ENCODE data around the gene TRPV6. TPM values are rescaled to one million over a fixed set of nuclear protein-coding genes. Genes with fewer than 3 reads are reported as not detected.

The TRPV6 gene
- polyA plus RNA-seq, 3 donors from 2014 or later: not detected

DNA sequence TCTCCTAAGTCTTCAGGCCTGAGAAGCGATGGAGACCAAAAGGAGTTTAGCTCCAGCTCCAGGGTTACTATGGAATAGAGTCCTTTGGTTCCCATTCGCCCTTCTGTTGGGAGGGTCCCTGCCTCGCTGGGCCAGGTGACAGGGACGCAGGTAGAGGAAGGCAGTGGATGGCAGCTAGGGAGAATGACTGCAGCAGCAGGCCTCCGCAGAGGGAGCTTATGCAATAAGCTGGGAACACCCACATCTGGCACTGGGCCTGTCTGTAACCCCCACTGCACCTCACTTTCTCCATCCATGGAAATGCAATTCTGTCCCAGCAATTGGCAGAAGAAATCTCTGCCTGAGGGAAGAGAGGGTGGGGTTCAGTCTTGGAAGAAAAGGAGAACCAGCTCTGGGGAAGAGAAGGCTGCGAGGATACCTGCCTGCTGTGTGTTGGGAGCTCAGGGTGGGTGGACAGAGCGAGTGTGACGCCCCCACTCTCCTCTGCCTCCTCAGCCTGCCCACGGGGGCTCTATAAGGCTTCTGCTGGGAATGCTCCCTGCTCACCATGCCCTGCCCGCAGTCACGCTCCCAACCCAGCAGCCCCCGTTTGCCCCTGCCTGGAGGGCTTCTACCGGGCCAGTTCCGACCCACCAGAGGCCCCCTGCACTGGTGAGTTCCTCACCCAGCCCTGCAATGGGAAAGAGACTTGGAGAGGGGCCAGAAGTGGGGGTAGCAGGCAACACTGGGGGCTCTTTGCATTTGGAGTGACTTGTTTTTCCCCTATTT, 20.4 kb downstream of the TRPV6 start:
- peaks cover 0 to 4% (median 0%) of the 10 kb centered on the region in 3 donors for H3K27me3 Mint-ChIP-seq (ENCODE audit: low read depth in 3 of 3)
- H3K4me1 Mint-ChIP-seq: no peaks in the 10 kb centered on the region
- H3K4me3 Mint-ChIP-seq: no peak overlapping the region
- H3K27ac Mint-ChIP-seq: no peak overlapping the region
- no peaks in the 10 kb centered on the region for H3K9me3 Mint-ChIP-seq
- peaks cover 0 to 4% (median 0%) of the 10 kb centered on the region in 3 donors for H3K36me3 Mint-ChIP-seq
- no peak for DNase-seq

DNA sequence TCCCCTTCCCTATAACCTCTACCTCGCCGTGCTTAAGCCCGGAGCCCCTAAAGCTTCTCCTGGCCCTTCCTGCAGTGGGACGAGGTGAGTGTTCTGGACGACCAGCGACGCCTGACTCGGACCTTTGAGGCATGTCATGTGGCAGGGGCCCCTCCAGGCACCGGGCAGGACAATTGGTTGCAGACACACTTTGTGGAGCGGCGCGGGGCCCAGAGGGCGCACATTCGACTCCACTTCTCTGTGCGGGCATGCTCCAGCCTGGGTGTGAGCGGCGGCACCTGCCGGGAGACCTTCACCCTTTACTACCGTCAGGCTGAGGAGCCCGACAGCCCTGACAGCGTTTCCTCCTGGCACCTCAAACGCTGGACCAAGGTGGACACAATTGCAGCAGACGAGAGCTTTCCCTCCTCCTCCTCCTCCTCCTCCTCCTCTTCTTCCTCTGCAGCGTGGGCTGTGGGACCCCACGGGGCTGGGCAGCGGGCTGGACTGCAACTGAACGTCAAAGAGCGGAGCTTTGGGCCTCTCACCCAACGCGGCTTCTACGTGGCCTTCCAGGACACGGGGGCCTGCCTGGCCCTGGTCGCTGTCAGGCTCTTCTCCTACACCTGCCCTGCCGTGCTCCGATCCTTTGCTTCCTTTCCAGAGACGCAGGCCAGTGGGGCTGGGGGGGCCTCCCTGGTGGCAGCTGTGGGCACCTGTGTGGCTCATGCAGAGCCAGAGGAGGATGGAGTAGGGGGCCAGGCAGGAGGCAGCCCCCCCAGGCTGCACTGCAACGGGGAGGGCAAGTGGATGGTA, 21.5 kb downstream of the TRPV6 start:
- Mint-ChIP-seq H3K27ac (no peak overlapping the region), H3K4me3 (no peak overlapping the region), H3K27me3 (ENCODE audit: low read depth in 3 of 3) (peaks cover 0 to 4% (median 0%) of the 10 kb centered on the region in 3 donors), H3K4me1 (no peaks in the 10 kb centered on the region), H3K9me3 (no peaks in the 10 kb centered on the region), H3K36me3 (peaks cover 0 to 4% (median 0%) of the 10 kb centered on the region in 3 donors)
- no peak for DNase-seq

DNA sequence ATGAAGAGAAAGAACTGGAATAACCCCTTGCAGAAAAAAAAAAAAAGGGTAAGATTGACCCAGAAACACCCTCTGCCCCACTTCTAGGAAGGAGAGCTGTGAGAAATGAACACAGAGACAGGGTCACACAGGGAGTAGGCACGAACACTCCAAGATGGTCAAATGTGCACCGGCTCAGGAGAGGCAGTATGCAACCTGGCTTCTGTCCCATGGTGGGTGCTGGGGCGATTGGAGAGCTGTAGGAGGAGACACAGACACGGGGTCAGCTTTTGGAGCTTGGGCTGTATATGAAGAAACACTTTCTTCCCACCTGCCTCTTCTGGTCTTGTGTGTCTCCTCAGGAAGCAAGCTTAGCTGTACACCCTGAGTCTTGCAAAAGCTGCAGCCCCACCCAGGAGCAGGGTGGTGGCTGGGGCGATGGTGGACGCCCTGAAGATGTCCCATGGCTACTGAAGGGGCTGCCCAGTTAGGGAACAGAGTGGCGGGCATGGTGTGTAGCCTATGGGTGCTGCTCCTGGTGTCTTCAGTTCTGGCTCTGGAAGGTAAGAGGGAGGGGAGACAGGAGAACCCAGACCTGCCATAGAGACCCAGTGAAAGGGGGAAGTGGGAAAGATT, 22.7 kb downstream of the TRPV6 start:
- Mint-ChIP-seq H3K4me1 (no peaks in the 10 kb centered on the region), H3K4me3 (no peak overlapping the region), H3K9me3 (no peaks in the 10 kb centered on the region), H3K36me3 (peaks cover 0 to 4% (median 0%) of the 10 kb centered on the region in 3 donors), H3K27ac (peak overlapping the region in 1 of 6 donors; percentile 42), H3K27me3 (ENCODE audit: low read depth in 3 of 3) (peaks cover 0 to 4% (median 0%) of the 10 kb centered on the region in 3 donors)
- no peak for DNase-seq

DNA sequence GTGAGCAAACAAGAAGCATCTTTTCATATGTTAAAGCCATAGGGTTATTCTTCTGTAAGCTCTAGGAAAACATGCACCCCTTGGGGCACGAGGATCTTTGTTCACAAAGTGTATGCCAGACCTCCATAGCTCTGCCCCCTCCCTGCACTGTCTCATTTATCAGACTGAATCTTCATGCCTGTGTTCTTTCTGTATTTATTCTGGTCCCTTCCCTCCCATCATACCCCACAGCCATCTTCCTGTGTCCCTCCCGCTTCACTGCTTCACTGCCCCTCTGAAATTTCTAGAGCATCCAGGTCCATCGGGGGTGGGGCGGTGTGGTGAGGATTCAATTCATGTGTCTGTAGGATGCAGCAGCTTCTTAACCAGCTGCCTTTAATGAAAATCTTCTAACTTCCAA, 23.2 kb downstream of the TRPV6 start:
- Mint-ChIP-seq H3K9me3 (no peaks in the 10 kb centered on the region), H3K4me1 (no peaks in the 10 kb centered on the region), H3K36me3 (peaks cover 0 to 4% (median 0%) of the 10 kb centered on the region in 3 donors), H3K4me3 (no peak overlapping the region), H3K27me3 (ENCODE audit: low read depth in 3 of 3) (peaks cover 0 to 5% (median 0%) of the 10 kb centered on the region in 3 donors), H3K27ac (no peak overlapping the region)
- DNase-seq: no peak

DNA sequence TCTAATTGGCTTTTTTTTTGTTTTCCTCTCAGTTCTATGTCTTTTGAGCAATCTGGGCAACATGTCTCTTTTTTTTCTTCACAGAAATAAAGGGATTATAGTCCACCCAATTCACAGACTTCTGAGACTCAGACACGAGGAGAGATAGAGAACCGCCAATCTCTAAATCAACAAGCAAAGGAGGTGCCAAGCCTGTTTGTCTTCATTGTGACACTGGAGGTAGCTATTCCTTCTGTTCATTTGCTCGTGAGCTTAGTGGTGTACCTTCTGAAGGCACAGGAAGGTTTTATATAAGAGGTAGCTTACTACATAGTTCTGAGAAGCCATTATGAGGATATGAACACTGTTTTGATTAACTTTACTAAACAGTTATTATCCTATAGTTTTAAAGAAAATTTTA, 24.6 kb downstream of the TRPV6 start:
- Mint-ChIP-seq H3K9me3 (no peaks in the 10 kb centered on the region), H3K27ac (no peak overlapping the region)

DNA sequence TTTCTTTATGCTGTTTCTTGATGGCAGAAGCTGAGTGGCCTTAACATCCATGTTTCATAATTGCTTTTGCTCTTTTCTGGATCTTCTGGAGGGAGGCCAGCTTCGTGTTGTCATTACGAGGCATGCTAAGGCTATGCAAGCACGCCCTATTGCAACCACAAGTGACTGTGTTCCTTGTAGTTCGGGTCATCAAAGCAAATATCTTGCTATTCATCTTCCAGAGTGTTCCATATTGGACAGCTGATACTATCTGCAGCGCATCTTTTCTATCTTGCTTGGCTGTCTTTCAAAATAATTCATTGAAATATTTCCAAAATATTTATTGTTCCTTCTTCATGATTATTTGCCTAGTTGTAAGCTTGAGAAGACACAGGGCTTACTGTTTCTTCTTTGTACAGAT, 25.7 kb downstream of the TRPV6 start:
- Mint-ChIP-seq H3K36me3 (peaks cover 0 to 4% (median 0%) of the 10 kb centered on the region in 3 donors), H3K4me1 (peaks cover 0 to 3% of the 10 kb centered on the region in 2 donors), H3K27me3 (ENCODE audit: low read depth in 3 of 3) (peaks cover 0 to 5% (median 0%) of the 10 kb centered on the region in 3 donors), H3K27ac (no peak overlapping the region), H3K4me3 (no peak overlapping the region), H3K9me3 (no peaks in the 10 kb centered on the region)
- no peak for DNase-seq

More for the DNA sequence above, 24.6 kb downstream of the TRPV6 start:
- H3K27me3 Mint-ChIP-seq (ENCODE audit: low read depth in 3 of 3): peaks cover 0 to 5% (median 0%) of the 10 kb centered on the region in 3 donors
- H3K4me1 Mint-ChIP-seq: peaks cover 0 to under 1% of the 10 kb centered on the region in 2 donors
- peaks cover 0 to 4% (median 0%) of the 10 kb centered on the region in 3 donors for H3K36me3 Mint-ChIP-seq
- H3K4me3 Mint-ChIP-seq: no peak overlapping the region
- no peak for DNase-seq

DNA sequence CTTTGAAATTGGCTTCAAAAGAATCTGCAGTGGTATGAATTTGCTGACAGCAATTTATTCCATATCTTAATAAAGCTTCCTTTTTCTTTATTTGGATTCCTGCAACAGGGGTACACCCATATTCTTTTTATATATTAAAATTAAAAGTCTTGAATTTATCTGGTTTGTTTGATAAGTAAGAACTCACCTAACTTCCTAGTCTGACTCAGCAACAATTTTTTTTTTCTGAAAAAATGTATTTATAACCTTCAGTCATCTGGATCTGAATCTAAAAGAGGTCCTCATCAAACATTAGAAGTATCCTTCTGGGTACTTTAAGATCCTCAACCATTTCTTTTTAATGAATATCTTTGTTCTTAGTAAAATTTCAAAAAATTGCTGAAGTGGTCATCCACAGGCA, 26.1 kb downstream of the TRPV6 start:
- peaks cover 0 to 4% (median 0%) of the 10 kb centered on the region in 3 donors for H3K36me3 Mint-ChIP-seq
- no peak for DNase-seq
- H3K4me3 Mint-ChIP-seq: no peak overlapping the region
- peaks cover 0 to 3% of the 10 kb centered on the region in 2 donors for H3K4me1 Mint-ChIP-seq
- peaks cover 0 to 5% (median 0%) of the 10 kb centered on the region in 3 donors for H3K27me3 Mint-ChIP-seq (ENCODE audit: low read depth in 3 of 3)
- H3K9me3 Mint-ChIP-seq: no peaks in the 10 kb centered on the region
- no peak overlapping the region for H3K27ac Mint-ChIP-seq

DNA sequence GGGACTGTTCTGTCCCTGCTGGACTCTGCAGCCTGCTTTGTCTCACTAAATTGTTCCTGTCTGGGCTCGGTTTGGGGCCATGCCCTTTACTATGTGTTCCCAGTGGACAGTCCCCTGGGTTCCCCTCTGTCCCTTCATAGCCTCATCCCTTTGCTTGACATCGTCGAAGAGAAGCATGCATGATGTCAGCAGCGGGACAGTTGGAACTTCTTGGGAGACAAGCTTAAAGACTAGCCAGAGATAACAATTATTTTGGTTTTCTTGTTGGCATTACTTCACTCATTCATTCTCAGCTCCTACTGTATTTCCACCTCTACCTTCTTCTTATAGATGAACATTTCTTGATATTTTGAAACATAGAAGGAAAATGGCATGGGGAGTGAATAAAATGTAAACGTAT, 27.9 kb downstream of the TRPV6 start:
- Mint-ChIP-seq H3K36me3 (no peaks in the 10 kb centered on the region), H3K9me3 (no peaks in the 10 kb centered on the region), H3K4me1 (peaks cover 8 to 11% of the 10 kb centered on the region in 2 donors), H3K4me3 (no peak overlapping the region), H3K27ac (no peak overlapping the region), H3K27me3 (ENCODE audit: low read depth in 3 of 3) (peaks cover 0 to 5% (median 0%) of the 10 kb centered on the region in 3 donors)
- no peak for DNase-seq

DNA sequence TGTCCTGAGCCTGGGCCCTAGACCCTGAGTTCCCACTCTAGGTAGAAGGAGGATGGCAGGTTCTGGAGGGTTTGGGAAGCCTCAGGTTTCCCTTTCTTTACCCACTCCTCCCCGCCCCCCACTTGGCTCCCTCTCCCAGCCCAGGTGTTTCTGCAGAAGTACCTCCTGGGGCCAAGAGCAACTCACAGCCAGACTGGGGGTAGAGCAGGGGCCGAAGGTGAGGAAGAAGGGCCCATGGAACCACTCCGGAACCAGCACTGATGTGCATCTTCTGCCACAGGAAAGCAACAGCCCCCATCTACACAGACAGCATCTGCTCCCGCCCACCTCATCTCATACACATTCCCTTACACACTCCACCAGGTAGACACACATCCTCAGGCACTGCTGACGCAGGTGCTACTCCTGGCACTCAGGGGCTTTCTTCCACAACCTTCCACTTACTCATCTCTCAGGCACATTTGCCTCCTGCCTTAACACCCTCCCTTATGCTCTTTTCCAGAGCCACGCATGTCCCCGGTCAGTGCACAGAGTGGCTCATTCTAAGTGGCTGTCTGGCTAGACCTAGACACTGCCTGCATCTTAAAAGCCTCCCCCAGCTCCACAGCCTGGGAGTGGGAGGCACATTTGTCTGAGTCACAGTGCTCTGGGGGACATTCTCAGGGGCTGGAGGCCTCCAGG, 28.8 kb downstream of the TRPV6 start:
- H3K4me3 Mint-ChIP-seq: peak overlapping the region; percentile 4 to 79 (median 51)
- H3K4me1 Mint-ChIP-seq: peaks cover 8 to 11% of the 10 kb centered on the region in 2 donors
- DNase-seq: no peak
- H3K9me3 Mint-ChIP-seq: no peaks in the 10 kb centered on the region
- H3K36me3 Mint-ChIP-seq: no peaks in the 10 kb centered on the region
- no peak overlapping the region for H3K27ac Mint-ChIP-seq
- peaks cover 0 to 5% (median 0%) of the 10 kb centered on the region in 3 donors for H3K27me3 Mint-ChIP-seq (ENCODE audit: low read depth in 3 of 3)

DNA sequence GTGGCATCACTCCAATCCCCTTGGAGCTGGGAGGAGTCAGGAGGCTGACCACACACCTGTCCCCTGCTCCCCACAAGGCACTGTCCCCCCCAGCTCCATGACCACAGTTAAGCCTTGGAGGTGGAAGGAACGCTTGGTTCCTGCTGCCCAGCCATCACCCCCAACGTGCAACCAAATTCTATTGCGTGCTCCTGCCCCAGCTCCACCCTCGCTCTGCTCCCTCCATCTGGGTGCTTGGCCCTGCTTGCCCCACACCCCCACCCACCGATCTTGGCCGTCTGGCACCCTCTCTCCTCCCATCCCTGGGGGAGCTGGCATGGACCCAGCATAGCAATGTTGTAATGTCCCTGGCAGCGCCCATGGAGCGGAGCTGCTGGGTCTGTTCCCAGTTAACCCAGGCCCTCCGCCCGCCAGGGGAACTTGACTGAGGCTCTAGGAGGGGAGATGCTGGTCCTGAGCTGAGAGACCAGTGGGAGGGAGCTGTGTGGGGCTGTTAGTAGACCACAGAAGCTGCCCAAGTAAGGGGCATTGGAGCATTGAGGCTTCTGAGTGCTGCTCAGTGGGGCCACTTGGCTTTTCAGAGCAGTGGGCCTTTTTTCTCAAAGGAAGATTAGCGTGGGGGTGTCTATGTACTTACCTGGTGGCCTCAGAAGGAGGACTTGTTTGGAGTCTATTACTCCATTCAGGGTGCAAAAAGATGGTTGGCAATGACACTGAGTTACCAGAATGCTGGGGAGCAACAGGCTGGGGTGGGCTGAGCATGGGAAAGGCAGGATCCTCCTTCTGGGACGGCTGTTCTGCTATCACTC, 29.6 kb downstream of the TRPV6 start:
- no peak overlapping the region for H3K27ac Mint-ChIP-seq
- H3K9me3 Mint-ChIP-seq: no peaks in the 10 kb centered on the region
- peaks cover 0 to 5% (median 0%) of the 10 kb centered on the region in 3 donors for H3K27me3 Mint-ChIP-seq (ENCODE audit: low read depth in 3 of 3)
- no peak for DNase-seq
- H3K4me3 Mint-ChIP-seq: peak overlapping the region; percentile 67 to 82 (median 79)
- H3K4me1 Mint-ChIP-seq: peaks cover 8 to 11% of the 10 kb centered on the region in 2 donors
- H3K36me3 Mint-ChIP-seq: no peaks in the 10 kb centered on the region

DNA sequence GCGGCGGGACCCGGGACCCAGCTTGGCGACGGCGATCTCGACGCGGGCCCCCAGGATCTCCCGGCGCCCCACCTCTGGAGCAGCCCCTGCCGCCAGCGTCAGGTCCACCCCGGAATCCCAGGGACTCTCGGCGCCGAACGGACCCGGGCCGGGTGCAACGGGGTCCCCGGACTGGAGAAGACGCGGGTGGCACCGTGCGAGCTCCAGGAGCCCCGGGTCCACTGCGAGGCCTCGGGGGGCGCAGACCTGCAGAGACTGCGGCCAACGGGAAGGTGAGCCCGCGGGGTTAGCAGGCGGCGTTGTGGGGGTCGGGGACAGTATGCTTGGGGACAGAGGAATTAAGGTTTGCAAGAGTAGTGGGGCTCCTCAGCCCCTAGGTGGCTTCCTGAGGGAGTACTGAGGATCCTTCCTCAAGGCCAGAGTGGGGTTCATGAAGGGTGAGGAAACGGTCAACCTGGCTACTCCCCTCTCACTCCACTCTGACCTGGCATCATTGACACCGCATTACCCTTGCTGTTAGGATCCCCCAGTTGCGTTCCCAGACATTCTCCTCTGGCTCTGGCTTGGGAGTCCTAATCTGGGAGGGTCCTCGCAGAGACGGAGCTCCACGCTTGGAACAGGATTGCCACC, 30.3 kb downstream of the TRPV6 start:
- peak overlapping the region; percentile 67 to 82 (median 79) for H3K4me3 Mint-ChIP-seq
- peaks cover 8 to 11% of the 10 kb centered on the region in 2 donors for H3K4me1 Mint-ChIP-seq
- no peaks in the 10 kb centered on the region for H3K36me3 Mint-ChIP-seq
- H3K9me3 Mint-ChIP-seq: no peaks in the 10 kb centered on the region
- no peak overlapping the region for H3K27ac Mint-ChIP-seq
- peaks cover 0 to 5% (median 0%) of the 10 kb centered on the region in 3 donors for H3K27me3 Mint-ChIP-seq (ENCODE audit: low read depth in 3 of 3)
- no peak for DNase-seq

DNA sequence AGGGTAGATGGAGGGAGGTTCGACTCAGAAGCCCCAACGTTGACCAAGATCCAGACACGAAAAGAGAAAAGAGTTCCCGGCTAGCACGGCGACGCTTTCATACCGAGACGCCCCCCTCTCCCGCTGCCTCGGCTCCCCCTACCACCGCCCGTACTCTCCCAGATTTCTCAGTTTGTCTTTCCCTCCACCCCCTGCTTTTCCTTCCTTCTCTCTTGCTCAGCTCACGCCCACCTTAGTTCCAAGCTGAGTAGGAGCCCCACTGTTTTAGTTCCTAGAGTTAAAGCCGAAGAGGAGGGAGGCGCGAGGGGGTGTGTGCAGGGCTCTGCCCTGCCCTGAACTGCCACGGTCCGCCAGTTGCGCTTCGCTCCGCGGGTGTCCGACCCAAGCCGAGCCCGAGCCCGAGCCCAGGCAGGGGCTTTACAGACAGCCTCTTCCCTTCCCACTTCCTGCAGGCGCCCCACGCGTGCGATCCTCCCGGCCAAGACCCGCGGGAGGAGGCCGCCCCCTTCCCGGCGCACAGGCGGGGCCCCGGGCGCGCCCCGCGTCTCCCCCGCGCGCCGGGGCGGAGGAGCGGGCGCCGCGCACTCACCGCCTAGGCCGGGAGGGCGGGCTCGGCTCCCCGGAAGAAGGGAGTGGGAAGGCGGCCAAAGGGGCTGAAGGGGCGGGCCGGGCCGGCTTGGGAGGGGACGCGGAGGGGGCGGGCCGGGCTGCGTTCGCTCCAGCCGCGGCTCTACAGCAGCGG, 31.0 kb downstream of the TRPV6 start, which contains the start of gene EPHB6:
TSS of gene EPHB6 (plus strand) at position 705 of the 742 bp plus-strand sequence. CDS start 8,152 bp downstream, outside the sequence.
- DNase-seq: peak; percentile 50 to 61 (median 55)
- Mint-ChIP-seq H3K9me3 (no peaks in the 10 kb centered on the region), H3K36me3 (no peaks in the 10 kb centered on the region), H3K4me1 (peaks cover 8 to 11% of the 10 kb centered on the region in 2 donors), H3K27me3 (ENCODE audit: low read depth in 3 of 3) (peaks cover 0 to 5% (median 0%) of the 10 kb centered on the region in 3 donors), H3K27ac (peak within 1 kb of the TSS; percentile 15 to 91 (median 81)), H3K4me3 (peak within 1 kb of the TSS; percentile 94 to 98 (median 97))
